ENCODE measurements around the gene MYO10. TPM values are rescaled to one million over a fixed set of nuclear protein-coding genes. Genes with fewer than 3 reads are reported as not detected.

MYO10 gene
- total RNA-seq, 1 donor from 2014 or later, result 7.2 TPM

GRCh38 chr5:16897284-16897704 is 38.8 kb downstream of the MYO10 start:
- DNase-seq (no peak), ATAC-seq (ENCODE audit: poor library complexity) (no peak)
- intact Hi-C loops (cut with DNase I), result no loop called here

- intact Hi-C loops (cut with DNase I), result no loop called here
- no peak for ATAC-seq (ENCODE audit: poor library complexity)
- DNase-seq, result no peak
Observed at GRCh38 chr5:16896767-16897166, 39.3 kb downstream of the MYO10 start.

- intact Hi-C loops (cut with DNase I), result no loop called here
- DNase-seq (no peak), ATAC-seq (ENCODE audit: poor library complexity) (no peak)
Observed at GRCh38 chr5:16894236-16895057, 41.6 kb downstream of the MYO10 start.

GRCh38 chr5:16891033-16891432 is 45.1 kb downstream of the MYO10 start:
- DNase-seq (no peak), ATAC-seq (ENCODE audit: poor library complexity) (no peak)
- intact Hi-C loops (cut with DNase I), result no loop called here

GRCh38 chr5:16889972-16890519 is 46.0 kb downstream of the MYO10 start:
- ATAC-seq (ENCODE audit: poor library complexity) (no peak), DNase-seq (no peak)
- intact Hi-C loops (cut with DNase I), result no loop called here

GRCh38 chr5:16889203-16889971 is 46.7 kb downstream of the MYO10 start:
- DNase-seq (no peak), ATAC-seq (ENCODE audit: poor library complexity) (no peak)
- intact Hi-C loops (cut with DNase I), result no loop called here

GRCh38 chr5:16888694-16889124 is 47.4 kb downstream of the MYO10 start:
- intact Hi-C loops (cut with DNase I), result no loop called here
- no peak for ATAC-seq (ENCODE audit: poor library complexity)
- no peak for DNase-seq

GRCh38 chr5:16886793-16887345 is 49.2 kb downstream of the MYO10 start:
- intact Hi-C loops (cut with DNase I), result no loop called here
- ATAC-seq (ENCODE audit: poor library complexity), result no peak
- DNase-seq, result no peak

- no peak for DNase-seq
- ATAC-seq (ENCODE audit: poor library complexity), result peak; percentile 12
- intact Hi-C loops (cut with DNase I), result no loop called here
Observed at GRCh38 chr5:16886366-16886736, 49.7 kb downstream of the MYO10 start.

GRCh38 chr5:16885635-16886365 is 50.3 kb downstream of the MYO10 start:
- intact Hi-C loops (cut with DNase I), result no loop called here
- peak; percentile 12 for ATAC-seq (ENCODE audit: poor library complexity)

GRCh38 chr5:16884595-16884994 is 51.5 kb downstream of the MYO10 start:
- DNase-seq, result no peak
- intact Hi-C loops (cut with DNase I), result no loop called here
- no peak for ATAC-seq (ENCODE audit: poor library complexity)

More at GRCh38 chr5:16885635-16886365, 50.3 kb downstream of the MYO10 start:
- DNase-seq, result no peak

- intact Hi-C loops (cut with DNase I), result no loop called here
- ATAC-seq (ENCODE audit: poor library complexity), result no peak
Observed at GRCh38 chr5:16883806-16884205, 52.3 kb downstream of the MYO10 start.

GRCh38 chr5:16883176-16883575 is 52.9 kb downstream of the MYO10 start:
- ATAC-seq (ENCODE audit: poor library complexity) (no peak), DNase-seq (no peak)
- intact Hi-C loops (cut with DNase I), result no loop called here

More at GRCh38 chr5:16883806-16884205, 52.3 kb downstream of the MYO10 start:
- no peak for DNase-seq

- ATAC-seq (ENCODE audit: poor library complexity) (no peak), DNase-seq (no peak)
- intact Hi-C loops (cut with DNase I), result no loop called here
Observed at GRCh38 chr5:16881251-16881650, 54.8 kb downstream of the MYO10 start.

GRCh38 chr5:16880547-16880946 is 55.5 kb downstream of the MYO10 start:
- no peak for ATAC-seq (ENCODE audit: poor library complexity)
- intact Hi-C loops (cut with DNase I), result no loop called here
- no peak for DNase-seq

- intact Hi-C loops (cut with DNase I), result no loop called here
- DNase-seq, result no peak
- ATAC-seq (ENCODE audit: poor library complexity), result no peak
Observed at GRCh38 chr5:16879650-16880049, 56.4 kb downstream of the MYO10 start.

- intact Hi-C loops (cut with DNase I), result no loop called here
- ATAC-seq (ENCODE audit: poor library complexity) (no peak), DNase-seq (no peak)
Observed at GRCh38 chr5:16879191-16879590, 56.9 kb downstream of the MYO10 start.

- ATAC-seq (ENCODE audit: poor library complexity) (no peak), DNase-seq (no peak)
- intact Hi-C loops (cut with DNase I), result no loop called here
Observed at GRCh38 chr5:16877267-16877935, 58.7 kb downstream of the MYO10 start.
